Measurements from ENCODE around the gene GDAP1L1. TPM values are rescaled to one million over a fixed set of nuclear protein-coding genes. Genes with fewer than 3 reads are reported as not detected.

Gene GDAP1L1
- total RNA-seq, 1 donor: not detected

- H3K9me3 ChIP-seq (ENCODE audit: low read depth, low read length): no peaks in the 10 kb centered on the region
- H3K4me3 ChIP-seq (ENCODE audit: low read length): no peak overlapping the region
- no peaks in the 10 kb centered on the region for H3K4me1 ChIP-seq (ENCODE audit: insufficient read depth, low read length)
- H3K27me3 ChIP-seq (ENCODE audit: insufficient read depth, low read length): peaks cover 3% of the 10 kb centered on the region
Observed at GRCh38 chr20:44328428-44328827, 81.3 kb downstream of the GDAP1L1 start.

Other genes with a start within 250 kb of the GDAP1L1 start
- not detected for gene JPH2, start 60.1 kb upstream of the GDAP1L1 start, total RNA-seq
- gene OSER1, start 36.5 kb upstream of the GDAP1L1 start, total RNA-seq: 109 TPM
- 1.6 TPM for gene FITM2, start 63.9 kb downstream of the GDAP1L1 start, total RNA-seq
- not detected for gene R3HDML, start 89.7 kb downstream of the GDAP1L1 start, total RNA-seq
- gene HNF4A, start 108.4 kb downstream of the GDAP1L1 start, total RNA-seq: not detected
- gene TTPAL, start 228.6 kb downstream of the GDAP1L1 start, total RNA-seq: 4.7 TPM

Data from mononuclear cell (primary cell).